Thoracic aorta (tissue), 2 donors: Measurements from ENCODE around the gene TSHZ2. TPM values are rescaled to one million over a fixed set of nuclear protein-coding genes. Genes with fewer than 3 reads are reported as not detected.

Source experiments
- ATAC-seq: fragments of 150-250 bp; one replicate; pipeline ENCODE4 v1.8.0; 2017; ENCODE audit warnings: low read depth; ENCODE audit not compliant: insufficient number of reproducible peaks, low FRiP score
- DNase-seq: peaks from one replicate; pipeline ENCODE4 v3.0.0-alpha.2; 2020; ENCODE audit warnings: low spot score
- H3K27ac ChIP-seq, 2 donors: fragments of 200-600 bp; sonication (generic); 1 replicate in 1 of 2; 2 replicates in 1 of 2; pipeline ENCODE4 v1.5.1; 2016; ENCODE audit warnings: mild to moderate bottlenecking in 2 of 2, moderate library complexity in 2 of 2
- H3K27me3 ChIP-seq: fragments of 200-600 bp; sonication (generic); replicated peaks from 2 replicates; pipeline ENCODE4 v1.6.0; 2016; ENCODE audit warnings: mild to moderate bottlenecking; ENCODE audit not compliant: insufficient read depth
- H3K36me3 ChIP-seq: fragments of 200-600 bp; sonication (generic); one replicate; pipeline ENCODE4 v1.5.1; 2016
- H3K4me1 ChIP-seq, 2 donors: fragments of 200-600 bp; sonication (generic); 1 replicate in 1 of 2; 2 replicates in 1 of 2; pipeline versions ENCODE4 v1.5.1 to v1.6.0; 2016; ENCODE audit warnings: low read depth in 2 of 2, mild to moderate bottlenecking in 1 of 2; ENCODE audit not compliant: control insufficient read depth in 1 of 2
- H3K4me3 ChIP-seq: fragments of 200-600 bp; sonication (generic); 2 replicates; pipeline ENCODE4 v1.5.1; 2016; ENCODE audit warnings: mild to moderate bottlenecking
- H3K9me3 ChIP-seq: fragments of 200-600 bp; sonication (generic); 2 replicates; pipeline ENCODE4 v1.5.1; 2016
- CTCF ChIP-seq: fragments of 200-600 bp; sonication (generic); IDR thresholded peaks from one replicate; pipeline ENCODE4 v1.5.1; 2019; ENCODE audit warnings: antibody characterized with exemption
- total RNA-seq, 2 donors: library from RNA; depleted of rRNA; stranded (reverse); fragments of >200 nt; gene quantifications; one replicate each; pipeline versions ENCODE4 v1.1.0 to v1.2.3, GENCODE V29; 2016

The TSHZ2 gene
- total RNA-seq, 2 donors from 2014 or later, result 8.4 to 32.6 TPM

DNA sequence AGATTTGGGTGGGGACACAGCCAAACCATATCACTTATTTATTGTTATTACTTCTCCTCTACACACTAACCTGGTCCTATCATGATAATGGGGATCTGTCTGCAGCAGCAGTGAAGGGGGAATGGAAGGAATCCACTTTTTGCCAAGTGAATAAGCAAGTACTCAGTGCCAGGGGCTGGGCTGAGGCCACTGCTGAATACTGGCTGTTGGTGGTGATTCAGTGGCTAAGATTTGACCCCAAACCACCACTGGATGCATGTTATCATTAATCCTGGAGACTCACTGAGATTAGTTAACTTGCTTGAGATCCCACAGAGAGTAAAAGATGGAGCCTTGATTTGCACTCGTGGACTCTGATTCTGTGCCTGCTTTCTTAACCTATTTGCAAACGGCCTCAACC lies 127.7 kb downstream of the TSHZ2 start:
- ATAC-seq (no peak), DNase-seq (no peak)
- Histone ChIP-seq H3K4me3 (no peak overlapping the region), H3K27ac (no peak overlapping the region), H3K36me3 (no peaks in the 10 kb centered on the region), H3K27me3 (no peaks in the 10 kb centered on the region), H3K9me3 (no peaks in the 10 kb centered on the region), H3K4me1 (no peaks in the 10 kb centered on the region)
- no peak for TF ChIP-seq CTCF

- Histone ChIP-seq H3K9me3 (no peaks in the 10 kb centered on the region), H3K4me3 (no peak overlapping the region), H3K36me3 (no peaks in the 10 kb centered on the region), H3K27me3 (no peaks in the 10 kb centered on the region), H3K27ac (no peak overlapping the region), H3K4me1 (no peaks in the 10 kb centered on the region)
- no peak for ATAC-seq
- DNase-seq, result no peak
- TF ChIP-seq CTCF, result no peak
Measured at GRCh38 chr20:53100476-53100911, 128.3 kb downstream of the TSHZ2 start.

DNA sequence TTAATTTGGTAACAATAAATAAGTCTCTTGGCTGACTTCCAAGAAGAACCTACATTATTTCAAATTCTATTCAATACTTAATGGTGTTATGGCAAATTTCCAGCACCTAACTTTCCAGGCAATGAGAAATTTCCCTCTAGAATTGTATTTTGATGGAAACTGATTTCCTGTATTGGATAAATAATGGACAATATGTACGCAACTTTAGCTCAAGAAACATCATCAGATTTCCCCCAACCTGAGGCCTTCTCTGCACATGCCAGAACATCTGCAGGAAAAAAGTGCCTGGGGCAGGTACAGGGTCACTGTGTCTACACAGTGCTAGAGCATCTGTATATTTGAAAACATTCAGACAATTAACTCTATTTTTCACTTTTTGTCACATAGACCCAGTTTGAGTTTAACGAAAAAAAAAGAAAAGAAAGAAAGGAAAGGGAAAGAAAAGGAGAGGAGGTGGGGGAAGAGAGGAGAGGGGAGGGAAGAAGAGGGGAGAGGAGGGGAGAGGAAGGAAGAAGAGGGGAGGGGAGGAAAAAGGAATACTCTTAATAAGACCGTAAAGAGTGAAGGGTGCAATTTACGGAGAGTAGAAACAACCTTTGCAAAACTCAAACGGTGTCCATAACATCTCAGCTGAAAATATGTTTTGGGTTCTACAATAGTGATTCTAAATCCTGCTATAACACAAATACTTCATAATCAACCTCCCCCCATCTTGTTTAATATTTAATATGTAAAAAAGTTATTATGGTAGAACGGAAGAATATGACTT lies 130.0 kb downstream of the TSHZ2 start:
- Histone ChIP-seq H3K27ac (no peak overlapping the region), H3K4me1 (no peaks in the 10 kb centered on the region), H3K27me3 (no peaks in the 10 kb centered on the region), H3K36me3 (no peaks in the 10 kb centered on the region), H3K4me3 (no peak overlapping the region), H3K9me3 (no peaks in the 10 kb centered on the region)
- DNase-seq (no peak), ATAC-seq (no peak)
- TF ChIP-seq CTCF, result no peak

- ATAC-seq, result no peak
- H3K9me3 ChIP-seq, result no peaks in the 10 kb centered on the region
- no peaks in the 10 kb centered on the region for H3K4me1 ChIP-seq
- TF ChIP-seq CTCF, result no peak
- H3K27me3 ChIP-seq, result no peaks in the 10 kb centered on the region
- no peak overlapping the region for H3K27ac ChIP-seq
- no peak overlapping the region for H3K4me3 ChIP-seq
- no peaks in the 10 kb centered on the region for H3K36me3 ChIP-seq
- no peak for DNase-seq
Measured at GRCh38 chr20:53103124-53103523, 131.0 kb downstream of the TSHZ2 start.

DNA sequence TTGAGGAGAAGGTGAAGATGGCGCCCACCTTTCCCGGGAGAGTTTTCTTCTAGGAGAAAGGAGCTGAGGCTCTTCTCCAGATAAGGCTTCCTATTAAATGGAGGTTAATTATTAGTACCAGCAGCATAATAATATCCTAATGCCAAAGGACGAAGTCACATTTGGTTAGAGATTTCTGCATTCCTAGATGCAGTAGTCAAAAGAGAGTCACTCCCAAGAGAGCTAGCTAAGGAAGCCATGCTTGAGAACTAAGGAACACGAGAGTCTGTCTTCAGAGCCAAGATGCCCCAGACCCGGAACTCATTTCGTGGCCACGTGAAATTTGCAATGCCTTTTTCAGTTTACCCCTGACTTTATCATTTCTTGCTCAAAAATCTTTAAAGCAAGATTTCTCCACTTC lies 132.7 kb downstream of the TSHZ2 start:
- H3K27me3 ChIP-seq, result no peaks in the 10 kb centered on the region
- TF ChIP-seq CTCF, result no peak
- no peaks in the 10 kb centered on the region for H3K4me1 ChIP-seq
- H3K36me3 ChIP-seq, result no peaks in the 10 kb centered on the region
- DNase-seq (no peak), ATAC-seq (no peak)
- no peak overlapping the region for H3K27ac ChIP-seq
- H3K9me3 ChIP-seq, result no peaks in the 10 kb centered on the region
- H3K4me3 ChIP-seq, result no peak overlapping the region
